Measurements from ENCODE around the gene SERPING1.

GRCh38 chr11:57633394-57634070, 36.0 kb downstream of the SERPING1 start:
- no peak for TF ChIP-seq CTCF (IDR thresholded peaks at IDR 0.05; ENCODE audit: insufficient read depth, low read depth, low read length)
- no peak for TF ChIP-seq EZH2 (IDR thresholded peaks at IDR 0.05; ENCODE audit: insufficient read depth, low read length)
